HEK293 (cell line): ENCODE results near the gene ADAMTS19.

Experiments
- CTCF ChIA-PET: fragments of 350-600 bp; formaldehyde crosslinking; extraction: SDS; loops from one replicate; lab custom pipeline; 2021; ENCODE audit warnings: antibody characterized with exemption; lab: Yijun Ruan, JAX
- POLR2A ChIA-PET: fragments of 300-600 bp; formaldehyde crosslinking; extraction: SDS; loops from one replicate; lab custom pipeline; 2020; ENCODE audit warnings: antibody characterized with exemption, inconsistent platforms; lab: Yijun Ruan, JAX
- H3K27ac ChIP-seq: fragments of 200-500 bp; sonication (Bioruptor generic); 2 replicates; pipeline ENCODE4 v1.5.1; 2014; ENCODE audit warnings: low read depth, low read length, control low read depth, inconsistent platforms; ENCODE audit errors: extremely low read depth
- H3K36me3 ChIP-seq, 2 experiments: fragments of 200-500 bp in 1 of 2; sonication (Bioruptor generic) in 1 of 2; 1 replicate in 1 of 2; 2 replicates in 1 of 2; pipeline ENCODE4 v1.5.1; 2014 to 2017; ENCODE audit warnings: inconsistent platforms in 2 of 2, low read length in 2 of 2; ENCODE audit not compliant: control insufficient read depth in 2 of 2, insufficient read depth in 1 of 2
- H3K4me1 ChIP-seq: fragments of 200-500 bp; sonication (Bioruptor generic); 2 replicates; pipeline ENCODE4 v1.5.1; 2014; ENCODE audit warnings: mild to moderate bottlenecking, low read length, inconsistent platforms; ENCODE audit not compliant: control insufficient read depth, insufficient read depth
- H3K4me3 ChIP-seq: 2 replicates; pipeline ENCODE4 v1.5.1; 2011; ENCODE audit warnings: low read depth, mild to moderate bottlenecking, control low read depth, low read length, moderate library complexity
- H3K9me3 ChIP-seq: fragments of 200-500 bp; sonication (Bioruptor generic); 2 replicates; pipeline ENCODE4 v1.5.1; 2014; ENCODE audit warnings: low read depth, low read length, inconsistent platforms; ENCODE audit not compliant: control insufficient read depth, insufficient read depth
- BCL6B ChIP-seq: fragments of 450-650 bp; formaldehyde crosslinking; IDR thresholded peaks from 2 replicates; pipeline ENCODE4 v1.5.1; 2017; ENCODE audit warnings: missing biosample characterization, missing genetic modification characterization
- KLF9 ChIP-seq: fragments of 450-650 bp; formaldehyde crosslinking; IDR thresholded peaks from 2 replicates; pipeline ENCODE4 v1.5.1; 2016; ENCODE audit warnings: missing biosample characterization, missing genetic modification characterization, low read depth
- RBAK ChIP-seq: fragments of 450-650 bp; formaldehyde crosslinking; IDR thresholded peaks from 2 replicates; pipeline ENCODE4 v1.5.1; 2016; ENCODE audit warnings: missing biosample characterization, missing genetic modification characterization
- SCRT1 ChIP-seq: fragments of 450-650 bp; formaldehyde crosslinking; IDR thresholded peaks from 2 replicates; pipeline ENCODE4 v1.5.1; 2016; ENCODE audit warnings: missing biosample characterization, missing genetic modification characterization, borderline replicate concordance
- TSHZ1 ChIP-seq: fragments of 450-650 bp; formaldehyde crosslinking; IDR thresholded peaks from 2 replicates; pipeline ENCODE4 v1.5.1; 2016; ENCODE audit warnings: missing biosample characterization, missing genetic modification characterization, borderline replicate concordance
- YY1 ChIP-seq: fragments of 450-650 bp; formaldehyde crosslinking; IDR thresholded peaks from 2 replicates; pipeline ENCODE4 v1.5.1; 2018; ENCODE audit warnings: missing biosample characterization, missing genetic modification characterization
- ZBTB21 ChIP-seq: fragments of 450-650 bp; formaldehyde crosslinking; IDR thresholded peaks from 2 replicates; pipeline ENCODE4 v1.5.1; 2017; ENCODE audit warnings: missing biosample characterization, missing genetic modification characterization
- ZNF112 ChIP-seq: fragments of 450-650 bp; formaldehyde crosslinking; IDR thresholded peaks from 2 replicates; pipeline ENCODE4 v1.5.0; 2017; ENCODE audit warnings: missing biosample characterization, missing genetic modification characterization
- ZNF138 ChIP-seq: fragments of 450-650 bp; formaldehyde crosslinking; IDR thresholded peaks from 2 replicates; pipeline ENCODE4 v1.5.1; 2016; ENCODE audit warnings: missing biosample characterization, missing genetic modification characterization, borderline replicate concordance
- ZNF157 ChIP-seq: fragments of 450-650 bp; formaldehyde crosslinking; IDR thresholded peaks from 2 replicates; pipeline ENCODE4 v1.5.1; 2016; ENCODE audit warnings: missing biosample characterization, missing genetic modification characterization
- ZNF169 ChIP-seq: fragments of 450-650 bp; formaldehyde crosslinking; IDR thresholded peaks from 2 replicates; pipeline ENCODE4 v1.5.1; 2016; ENCODE audit warnings: missing biosample characterization, missing genetic modification characterization
- ZNF23 ChIP-seq: fragments of 450-650 bp; formaldehyde crosslinking; IDR thresholded peaks from 2 replicates; pipeline ENCODE4 v1.5.1; 2016; ENCODE audit warnings: missing biosample characterization, missing genetic modification characterization, borderline replicate concordance
- ZNF324 ChIP-seq: fragments of 450-650 bp; formaldehyde crosslinking; IDR thresholded peaks from 2 replicates; pipeline ENCODE4 v1.5.1; 2016; ENCODE audit warnings: missing biosample characterization, missing genetic modification characterization
- ZNF423 ChIP-seq: fragments of 450-650 bp; formaldehyde crosslinking; IDR thresholded peaks from 2 replicates; pipeline ENCODE4 v1.5.1; 2016; ENCODE audit warnings: missing biosample characterization, missing genetic modification characterization
- ZNF426 ChIP-seq: fragments of 450-650 bp; formaldehyde crosslinking; IDR thresholded peaks from 2 replicates; pipeline ENCODE4 v1.5.1; 2017; ENCODE audit warnings: missing biosample characterization, missing genetic modification characterization, mild to moderate bottlenecking, inconsistent platforms, moderate library complexity
- ZNF521 ChIP-seq: fragments of 450-650 bp; formaldehyde crosslinking; IDR thresholded peaks from 2 replicates; pipeline ENCODE4 v1.5.1; 2017; ENCODE audit warnings: missing biosample characterization, mild to moderate bottlenecking, missing genetic modification characterization
- ZNF544 ChIP-seq: fragments of 450-650 bp; formaldehyde crosslinking; IDR thresholded peaks from 2 replicates; pipeline ENCODE4 v1.5.0; 2017; ENCODE audit warnings: missing biosample characterization, missing genetic modification characterization
- ZNF585B ChIP-seq: fragments of 450-650 bp; formaldehyde crosslinking; IDR thresholded peaks from 2 replicates; pipeline ENCODE4 v1.5.1; 2016; ENCODE audit warnings: missing biosample characterization, missing genetic modification characterization
- ZNF596 ChIP-seq: fragments of 450-650 bp; IDR thresholded peaks from 2 replicates; pipeline ENCODE4 v1.5.0; 2018; ENCODE audit warnings: missing biosample characterization, mild to moderate bottlenecking, missing genetic modification characterization, moderate library complexity
- ZNF660 ChIP-seq: fragments of 450-650 bp; IDR thresholded peaks from 2 replicates; pipeline ENCODE4 v1.5.1; 2018; ENCODE audit warnings: missing biosample characterization, mild to moderate bottlenecking, missing genetic modification characterization
- ZNF843 ChIP-seq: fragments of 450-650 bp; formaldehyde crosslinking; IDR thresholded peaks from 2 replicates; pipeline ENCODE4 v1.5.1; 2016; ENCODE audit warnings: missing biosample characterization, missing genetic modification characterization
- ZSCAN5A ChIP-seq: fragments of 450-650 bp; formaldehyde crosslinking; IDR thresholded peaks from 2 replicates; pipeline ENCODE4 v1.5.1; 2016; ENCODE audit warnings: missing biosample characterization, missing genetic modification characterization
- TF ChIP-seq, protein P1 (sequence below): fragments of 450-650 bp; formaldehyde crosslinking; IDR thresholded peaks from 2 replicates; pipeline ENCODE4 v1.5.0; 2017; ENCODE audit warnings: missing biosample characterization, missing genetic modification characterization, borderline replicate concordance
- TF ChIP-seq, protein P2 (sequence below): fragments of 450-650 bp; formaldehyde crosslinking; IDR thresholded peaks from 2 replicates; pipeline ENCODE4 v1.5.1; 2016; ENCODE audit warnings: missing biosample characterization, missing genetic modification characterization

ADAMTS19 gene

GRCh38 chr5:129445379-129445778 lies 14.7 kb upstream of the ADAMTS19 start:
- TF ChIP-seq ZNF157, result no peak
- TF ChIP-seq, protein P1, sequence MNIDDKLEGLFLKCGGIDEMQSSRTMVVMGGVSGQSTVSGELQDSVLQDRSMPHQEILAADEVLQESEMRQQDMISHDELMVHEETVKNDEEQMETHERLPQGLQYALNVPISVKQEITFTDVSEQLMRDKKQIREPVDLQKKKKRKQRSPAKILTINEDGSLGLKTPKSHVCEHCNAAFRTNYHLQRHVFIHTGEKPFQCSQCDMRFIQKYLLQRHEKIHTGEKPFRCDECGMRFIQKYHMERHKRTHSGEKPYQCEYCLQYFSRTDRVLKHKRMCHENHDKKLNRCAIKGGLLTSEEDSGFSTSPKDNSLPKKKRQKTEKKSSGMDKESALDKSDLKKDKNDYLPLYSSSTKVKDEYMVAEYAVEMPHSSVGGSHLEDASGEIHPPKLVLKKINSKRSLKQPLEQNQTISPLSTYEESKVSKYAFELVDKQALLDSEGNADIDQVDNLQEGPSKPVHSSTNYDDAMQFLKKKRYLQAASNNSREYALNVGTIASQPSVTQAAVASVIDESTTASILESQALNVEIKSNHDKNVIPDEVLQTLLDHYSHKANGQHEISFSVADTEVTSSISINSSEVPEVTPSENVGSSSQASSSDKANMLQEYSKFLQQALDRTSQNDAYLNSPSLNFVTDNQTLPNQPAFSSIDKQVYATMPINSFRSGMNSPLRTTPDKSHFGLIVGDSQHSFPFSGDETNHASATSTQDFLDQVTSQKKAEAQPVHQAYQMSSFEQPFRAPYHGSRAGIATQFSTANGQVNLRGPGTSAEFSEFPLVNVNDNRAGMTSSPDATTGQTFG (tag by site-specific recombination), result no peak
- TF ChIP-seq TSHZ1 (tag by site-specific recombination), result no peak
- TF ChIP-seq ZNF585B (tag by site-specific recombination), result no peak
- Histone ChIP-seq H3K27ac (no peak overlapping the region), H3K36me3 (no peaks in the 10 kb centered on the region), H3K4me1 (no peaks in the 10 kb centered on the region), H3K9me3 (no peaks in the 10 kb centered on the region), H3K4me3 (no peak overlapping the region)
- POLR2A ChIA-PET, result no interaction called here
- CTCF ChIA-PET, result interaction anchor here (0.6 kb wide), 1 partner anchor 39 kb away, joined by 3 read pairs; no protein-coding TSS in a partner anchor

DNA sequence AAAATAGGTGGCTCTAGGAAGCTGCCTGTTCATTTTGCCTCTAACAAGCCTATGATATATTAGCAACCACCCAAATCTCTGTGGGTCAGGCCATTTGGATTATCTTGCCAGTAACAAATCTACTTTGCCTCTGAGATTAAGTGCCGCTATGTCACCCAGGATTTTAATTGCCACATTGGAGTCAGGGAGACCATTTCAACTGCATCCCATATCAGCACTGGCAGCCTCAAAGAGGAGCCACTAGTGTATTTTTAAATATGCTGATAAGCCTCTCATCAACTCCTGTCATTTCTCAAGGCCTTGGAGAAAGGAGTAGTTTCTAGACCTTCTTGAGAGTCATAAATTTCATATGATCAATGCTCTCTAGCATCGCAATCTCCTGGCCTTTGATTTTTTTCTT lies 12.1 kb upstream of the ADAMTS19 start:
- ChIA-PET POLR2A (no interaction called here), CTCF (no interaction called here)
- H3K4me1 ChIP-seq, result no peaks in the 10 kb centered on the region
- no peak for TF ChIP-seq ZNF596 (tag by site-specific recombination)
- no peak for TF ChIP-seq BCL6B (tag by site-specific recombination)
- TF ChIP-seq ZBTB21 (tag by site-specific recombination), result no peak
- TF ChIP-seq, protein P2, sequence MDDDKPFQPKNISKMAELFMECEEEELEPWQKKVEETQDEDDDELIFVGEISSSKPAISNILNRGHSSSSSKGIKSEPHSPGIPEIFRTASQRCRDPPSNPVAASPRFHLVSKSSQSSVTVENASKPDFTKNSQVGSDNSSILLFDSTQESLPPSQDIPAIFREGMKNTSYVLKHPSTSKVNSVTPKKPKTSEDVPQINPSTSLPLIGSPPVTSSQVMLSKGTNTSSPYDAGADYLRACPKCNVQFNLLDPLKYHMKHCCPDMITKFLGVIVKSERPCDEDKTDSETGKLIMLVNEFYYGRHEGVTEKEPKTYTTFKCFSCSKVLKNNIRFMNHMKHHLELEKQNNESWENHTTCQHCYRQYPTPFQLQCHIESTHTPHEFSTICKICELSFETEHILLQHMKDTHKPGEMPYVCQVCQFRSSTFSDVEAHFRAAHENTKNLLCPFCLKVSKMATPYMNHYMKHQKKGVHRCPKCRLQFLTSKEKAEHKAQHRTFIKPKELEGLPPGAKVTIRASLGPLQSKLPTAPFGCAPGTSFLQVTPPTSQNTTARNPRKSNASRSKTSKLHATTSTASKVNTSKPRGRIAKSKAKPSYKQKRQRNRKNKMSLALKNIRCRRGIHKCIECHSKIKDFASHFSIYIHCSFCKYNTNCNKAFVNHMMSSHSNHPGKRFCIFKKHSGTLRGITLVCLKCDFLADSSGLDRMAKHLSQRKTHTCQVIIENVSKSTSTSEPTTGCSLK (tag by site-specific recombination), result no peak
- TF ChIP-seq ZNF138 (tag by site-specific recombination), result no peak
- no peak for TF ChIP-seq SCRT1
- TF ChIP-seq YY1 (tag by site-specific recombination), result no peak
- no peak for TF ChIP-seq RBAK (tag by site-specific recombination)
- no peak for TF ChIP-seq KLF9
- TF ChIP-seq ZNF521 (tag by site-specific recombination), result no peak
- no peak for TF ChIP-seq ZSCAN5A (tag by site-specific recombination)
- TF ChIP-seq ZNF544 (tag by site-specific recombination), result no peak
- TF ChIP-seq ZNF426 (tag by site-specific recombination), result no peak
- TF ChIP-seq ZNF660, result no peak
- no peak for TF ChIP-seq ZNF423 (tag by site-specific recombination)
- no peak for TF ChIP-seq ZNF324 (tag by site-specific recombination)
- no peak for TF ChIP-seq ZNF843 (tag by site-specific recombination)
- no peak for TF ChIP-seq ZNF112 (tag by site-specific recombination)
- no peak for TF ChIP-seq ZNF23 (tag by site-specific recombination)
- no peak for TF ChIP-seq ZNF169 (tag by site-specific recombination)
- H3K36me3 ChIP-seq, result no peaks in the 10 kb centered on the region
- H3K4me3 ChIP-seq, result no peak overlapping the region
- no peaks in the 10 kb centered on the region for H3K9me3 ChIP-seq
- H3K27ac ChIP-seq, result no peak overlapping the region
